Liver (tissue), 9 donors: ENCODE measurements around the gene RGS3. TPM values are rescaled to one million over a fixed set of nuclear protein-coding genes. Genes with fewer than 3 reads are reported as not detected.

ENCODE experiments used
- DNase-seq: peaks from one replicate; pipeline ENCODE4 v3.0.0-alpha.2; 2017; ENCODE audit warnings: low spot score
- H3K27ac ChIP-seq, 2 donors: one replicate each; pipeline ENCODE4 v1.7.0; 2013; ENCODE audit warnings: inconsistent platforms in 2 of 2, low read length in 2 of 2, control low read depth in 1 of 2, low read depth in 1 of 2, mild to moderate bottlenecking in 1 of 2
- H3K27me3 ChIP-seq, 4 donors: one replicate each; pipeline versions ENCODE4 v1.6.1 to v1.7.0; 2013; ENCODE audit warnings: low read length in 3 of 4, inconsistent platforms in 1 of 4, mild to moderate bottlenecking in 1 of 4, moderate library complexity in 1 of 4; ENCODE audit not compliant: control insufficient read depth in 4 of 4, insufficient read depth in 4 of 4
- H3K36me3 ChIP-seq, 4 donors: one replicate each; pipeline versions ENCODE4 v1.6.1 to v1.7.0; 2013; ENCODE audit warnings: low read length in 3 of 4, mild to moderate bottlenecking in 3 of 4, low read depth in 1 of 4, moderate library complexity in 1 of 4; ENCODE audit not compliant: control insufficient read depth in 4 of 4, insufficient read depth in 3 of 4
- H3K4me1 ChIP-seq, 4 donors: one replicate each; pipeline versions ENCODE4 v1.6.1 to v1.7.0; 2013; ENCODE audit warnings: low read length in 3 of 4, mild to moderate bottlenecking in 3 of 4, moderate library complexity in 1 of 4; ENCODE audit not compliant: control insufficient read depth in 4 of 4, insufficient read depth in 4 of 4
- H3K4me3 ChIP-seq, 3 donors: one replicate each; pipeline versions ENCODE4 v1.6.1 to v1.7.0; 2013; ENCODE audit warnings: low read length in 3 of 3, control low read depth in 1 of 3, low read depth in 1 of 3, mild to moderate bottlenecking in 1 of 3
- H3K9ac ChIP-seq, 2 donors: one replicate each; pipeline ENCODE4 v1.7.0; 2013; ENCODE audit warnings: low read length in 2 of 2, mild to moderate bottlenecking in 2 of 2, moderate library complexity in 2 of 2, control low read depth in 1 of 2, low read depth in 1 of 2
- H3K9me3 ChIP-seq, 4 donors: one replicate each; pipeline versions ENCODE4 v1.6.1 to v1.7.0; 2013; ENCODE audit warnings: low read length in 3 of 4; ENCODE audit not compliant: control insufficient read depth in 4 of 4
- CTCF ChIP-seq: fragments of 150-350 bp; IDR thresholded peaks from 2 replicates; pipeline ENCODE4 v1.5.1; 2017; ENCODE audit warnings: improper control_type of control experiment, low read depth, low read length; ENCODE audit not compliant: missing input control
- EGR1 ChIP-seq, 2 donors: IDR thresholded peaks; 2 replicates each; pipeline ENCODE4 v1.6.1; 2016 to 2018; ENCODE audit warnings: antibody characterized with exemption in 2 of 2, low read depth in 2 of 2
- FOXA2 ChIP-seq: IDR thresholded peaks from 2 replicates; pipeline ENCODE4 v1.6.1; 2016; ENCODE audit warnings: antibody characterized with exemption
- HNF4A ChIP-seq, 2 donors: conservative IDR thresholded peaks; 2 replicates each; pipeline ENCODE4 v1.6.1; 2016; ENCODE audit warnings: antibody characterized with exemption in 2 of 2, mild to moderate bottlenecking in 2 of 2
- HNF4G ChIP-seq: IDR thresholded peaks from 2 replicates; pipeline ENCODE4 v1.6.1; 2016; ENCODE audit warnings: antibody characterized with exemption
- JUND ChIP-seq, 2 donors: IDR thresholded peaks; 2 replicates each; pipeline ENCODE4 v1.6.1; 2016; ENCODE audit warnings: antibody characterized with exemption in 2 of 2
- NR2F2 ChIP-seq: IDR thresholded peaks from 2 replicates; pipeline ENCODE4 v1.6.1; 2016; ENCODE audit warnings: antibody characterized with exemption
- RAD21 ChIP-seq, 2 donors: IDR thresholded peaks; 2 replicates each; pipeline ENCODE4 v1.6.1; 2016; ENCODE audit warnings: antibody characterized with exemption in 2 of 2, mild to moderate bottlenecking in 2 of 2
- RXRA ChIP-seq, 2 donors: IDR thresholded peaks; 2 replicates each; pipeline ENCODE4 v1.6.1; 2017 to 2018; ENCODE audit warnings: antibody characterized with exemption in 2 of 2, mild to moderate bottlenecking in 1 of 2
- SP1 ChIP-seq: IDR thresholded peaks from 2 replicates; pipeline ENCODE4 v1.6.1; 2018; ENCODE audit warnings: antibody characterized with exemption, mild to moderate bottlenecking
- TAF1 ChIP-seq: conservative IDR thresholded peaks from 2 replicates; pipeline ENCODE4 v1.6.1; 2016; ENCODE audit warnings: antibody characterized with exemption, mild to moderate bottlenecking
- WGBS: extraction: QIAGEN DNeasy Blood & Tissue Kit; methylation state at CpG from one replicate; pipeline ENCODE4 v1.1.7; 2013; 5-methylcytosine and 5-hydroxymethylcytosine counted together
- polyA plus RNA-seq, 2 donors: library from polyadenylated mRNA; stranded (reverse) in 1 of 2; unstranded in 1 of 2; fragments of 200-250 nt in 1 of 2; fragments of >200 nt in 1 of 2; fragmentation: Nextera tagmentation in 1 of 2; extraction: Ambion mirVana in 1 of 2; gene quantifications; one replicate each; pipeline versions ENCODE4 v1.2.1 to v1.2.3, GENCODE V29; 2013 to 2015
- total RNA-seq, 2 donors: library from RNA; depleted of rRNA; stranded (reverse); fragments of >200 nt; gene quantifications; one replicate each; pipeline ENCODE4 v1.2.3, GENCODE V29; 2014
- TF ChIP-seq, protein P1 (sequence below): IDR thresholded peaks from 2 replicates; pipeline ENCODE4 v1.6.1; 2016; ENCODE audit warnings: antibody characterized with exemption
- TF ChIP-seq, protein P2 (sequence below): IDR thresholded peaks from 2 replicates; pipeline ENCODE4 v1.6.1; 2016; ENCODE audit warnings: antibody characterized with exemption
- TF ChIP-seq, protein P3 (sequence below): IDR thresholded peaks from 2 replicates; pipeline ENCODE4 v1.6.1; 2016; ENCODE audit warnings: antibody characterized with exemption, mild to moderate bottlenecking
- donor health status: healthy.
- donor health status: healthy.
- donor health status: healthy.
- donor health status: healthy.
- donor health status: healthy.

Gene RGS3
- total and polyA plus RNA-seq, 4 donors, result 13.0 to 65.0 (median 28.3) TPM

- H3K4me1 ChIP-seq, result no peaks in the 10 kb centered on the region
- H3K4me3 ChIP-seq, result no peak overlapping the region
- 91% methylated on average over 4 of the region's 4 CpGs for whole genome bisulfite sequencing
- H3K27me3 ChIP-seq, result no peaks in the 10 kb centered on the region
- no peak overlapping the region for H3K9ac ChIP-seq
- DNase-seq, result no peak
- H3K27ac ChIP-seq, result no peak overlapping the region
- no peaks in the 10 kb centered on the region for H3K36me3 ChIP-seq
- no peaks in the 10 kb centered on the region for H3K9me3 ChIP-seq
- TF ChIP-seq NR2F2 (no peak), HNF4G (no peak), RXRA (IDR thresholded peaks at IDR 0.05) (no peak), SP1 (no peak), EGR1 (IDR thresholded peaks at IDR 0.05; ENCODE audit: low read depth in 2 of 2) (no peak), HNF4A (conservative IDR thresholded peaks at IDR 0.05) (no peak), RAD21 (IDR thresholded peaks at IDR 0.05) (no peak), JUND (IDR thresholded peaks at IDR 0.05) (no peak), FOXA2 (no peak)
- TF ChIP-seq, protein P1, sequence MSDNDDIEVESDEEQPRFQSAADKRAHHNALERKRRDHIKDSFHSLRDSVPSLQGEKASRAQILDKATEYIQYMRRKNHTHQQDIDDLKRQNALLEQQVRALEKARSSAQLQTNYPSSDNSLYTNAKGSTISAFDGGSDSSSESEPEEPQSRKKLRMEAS, result no peak
- TF ChIP-seq, protein P2, sequence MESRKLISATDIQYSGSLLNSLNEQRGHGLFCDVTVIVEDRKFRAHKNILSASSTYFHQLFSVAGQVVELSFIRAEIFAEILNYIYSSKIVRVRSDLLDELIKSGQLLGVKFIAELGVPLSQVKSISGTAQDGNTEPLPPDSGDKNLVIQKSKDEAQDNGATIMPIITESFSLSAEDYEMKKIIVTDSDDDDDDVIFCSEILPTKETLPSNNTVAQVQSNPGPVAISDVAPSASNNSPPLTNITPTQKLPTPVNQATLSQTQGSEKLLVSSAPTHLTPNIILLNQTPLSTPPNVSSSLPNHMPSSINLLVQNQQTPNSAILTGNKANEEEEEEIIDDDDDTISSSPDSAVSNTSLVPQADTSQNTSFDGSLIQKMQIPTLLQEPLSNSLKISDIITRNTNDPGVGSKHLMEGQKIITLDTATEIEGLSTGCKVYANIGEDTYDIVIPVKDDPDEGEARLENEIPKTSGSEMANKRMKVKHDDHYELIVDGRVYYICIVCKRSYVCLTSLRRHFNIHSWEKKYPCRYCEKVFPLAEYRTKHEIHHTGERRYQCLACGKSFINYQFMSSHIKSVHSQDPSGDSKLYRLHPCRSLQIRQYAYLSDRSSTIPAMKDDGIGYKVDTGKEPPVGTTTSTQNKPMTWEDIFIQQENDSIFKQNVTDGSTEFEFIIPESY, result no peak
- TF ChIP-seq, protein P3, sequence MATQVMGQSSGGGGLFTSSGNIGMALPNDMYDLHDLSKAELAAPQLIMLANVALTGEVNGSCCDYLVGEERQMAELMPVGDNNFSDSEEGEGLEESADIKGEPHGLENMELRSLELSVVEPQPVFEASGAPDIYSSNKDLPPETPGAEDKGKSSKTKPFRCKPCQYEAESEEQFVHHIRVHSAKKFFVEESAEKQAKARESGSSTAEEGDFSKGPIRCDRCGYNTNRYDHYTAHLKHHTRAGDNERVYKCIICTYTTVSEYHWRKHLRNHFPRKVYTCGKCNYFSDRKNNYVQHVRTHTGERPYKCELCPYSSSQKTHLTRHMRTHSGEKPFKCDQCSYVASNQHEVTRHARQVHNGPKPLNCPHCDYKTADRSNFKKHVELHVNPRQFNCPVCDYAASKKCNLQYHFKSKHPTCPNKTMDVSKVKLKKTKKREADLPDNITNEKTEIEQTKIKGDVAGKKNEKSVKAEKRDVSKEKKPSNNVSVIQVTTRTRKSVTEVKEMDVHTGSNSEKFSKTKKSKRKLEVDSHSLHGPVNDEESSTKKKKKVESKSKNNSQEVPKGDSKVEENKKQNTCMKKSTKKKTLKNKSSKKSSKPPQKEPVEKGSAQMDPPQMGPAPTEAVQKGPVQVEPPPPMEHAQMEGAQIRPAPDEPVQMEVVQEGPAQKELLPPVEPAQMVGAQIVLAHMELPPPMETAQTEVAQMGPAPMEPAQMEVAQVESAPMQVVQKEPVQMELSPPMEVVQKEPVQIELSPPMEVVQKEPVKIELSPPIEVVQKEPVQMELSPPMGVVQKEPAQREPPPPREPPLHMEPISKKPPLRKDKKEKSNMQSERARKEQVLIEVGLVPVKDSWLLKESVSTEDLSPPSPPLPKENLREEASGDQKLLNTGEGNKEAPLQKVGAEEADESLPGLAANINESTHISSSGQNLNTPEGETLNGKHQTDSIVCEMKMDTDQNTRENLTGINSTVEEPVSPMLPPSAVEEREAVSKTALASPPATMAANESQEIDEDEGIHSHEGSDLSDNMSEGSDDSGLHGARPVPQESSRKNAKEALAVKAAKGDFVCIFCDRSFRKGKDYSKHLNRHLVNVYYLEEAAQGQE, result no peak
Observed at GRCh38 chr9:113417370-113417769, 46.2 kb upstream of the RGS3 start.

GRCh38 chr9:113421726-113422125, 41.8 kb upstream of the RGS3 start:
- no peaks in the 10 kb centered on the region for H3K36me3 ChIP-seq
- TF ChIP-seq RXRA (IDR thresholded peaks at IDR 0.05) (no peak), CTCF (no peak), TAF1 (no peak), FOXA2 (no peak)
- TF ChIP-seq, protein P1, result no peak
- H3K9ac ChIP-seq, result no peak overlapping the region
- DNase-seq, result no peak
- no peak overlapping the region for H3K4me3 ChIP-seq
- 84% methylated on average over 3 of the region's 3 CpGs for WGBS
- H3K27ac ChIP-seq, result no peak overlapping the region
- no peaks in the 10 kb centered on the region for H3K4me1 ChIP-seq
- H3K9me3 ChIP-seq, result no peaks in the 10 kb centered on the region
- H3K27me3 ChIP-seq, result no peaks in the 10 kb centered on the region
